Uterus (tissue), 4 donors: ENCODE results near the gene AGPAT2. TPM values are rescaled to one million over a fixed set of nuclear protein-coding genes. Genes with fewer than 3 reads are reported as not detected.

Experiments
- DNase-seq, 2 donors: peaks; one replicate each; pipeline ENCODE4 v3.0.0-alpha.2; 2019 to 2020
- H3K27ac ChIP-seq, 2 donors: fragments of 200-600 bp; sonication (generic); 1 replicate in 1 of 2; 2 replicates in 1 of 2; pipeline ENCODE4 v1.5.1; 2016 to 2018
- H3K27me3 ChIP-seq, 2 donors: fragments of 200-600 bp; sonication (generic); one replicate each; pipeline ENCODE4 v1.5.1; 2018 to 2019; ENCODE audit warnings: control low read depth in 1 of 2
- H3K36me3 ChIP-seq, 2 donors: fragments of 200-600 bp; sonication (generic); one replicate each; pipeline ENCODE4 v1.5.1; 2019; ENCODE audit warnings: control low read depth in 1 of 2
- H3K4me1 ChIP-seq, 2 donors: fragments of 200-600 bp; sonication (generic); one replicate each; pipeline ENCODE4 v1.5.1; 2018 to 2019; ENCODE audit warnings: control low read depth in 1 of 2
- H3K4me3 ChIP-seq, 2 donors: fragments of 200-600 bp; sonication (generic); 1 replicate in 1 of 2; 2 replicates in 1 of 2; pipeline ENCODE4 v1.5.1; 2018 to 2019; ENCODE audit warnings: mild to moderate bottlenecking in 1 of 2
- H3K9me3 ChIP-seq, 2 donors: fragments of 200-600 bp; sonication (generic); one replicate each; pipeline ENCODE4 v1.5.1; 2019; ENCODE audit warnings: control low read depth in 1 of 2
- CTCF ChIP-seq, 4 experiments: fragments of 200-600 bp in 2 of 4; fragments of 450-650 bp in 2 of 4; sonication (generic) in 2 of 4; IDR thresholded peaks; one replicate each; pipeline ENCODE4 v1.5.1; 2016 to 2019; ENCODE audit warnings: antibody characterized with exemption in 4 of 4, mild to moderate bottlenecking in 2 of 4, moderate library complexity in 1 of 4
- POLR2A ChIP-seq, 2 donors: fragments of 450-650 bp; IDR thresholded peaks; one replicate each; pipeline ENCODE4 v1.6.1; 2016; ENCODE audit warnings: antibody characterized with exemption in 2 of 2, mild to moderate bottlenecking in 1 of 2, moderate library complexity in 1 of 2
- intact Hi-C: fragments of 100-400 bp; cut with DNase I; formaldehyde crosslinking; loops from one replicate; pipeline ENCODE4 v1.15.1; 2023; ENCODE audit warnings: low total_unique reads
- total RNA-seq, 4 donors: library from RNA; depleted of rRNA in 3 of 4; stranded (reverse); fragments of >200 nt in 3 of 4; gene quantifications; one replicate each; pipeline versions ENCODE4 v1.1.0 to v1.2.4, GENCODE V29; 2014 to 2023
- donor health status: DM: yes; HTN: yes; CAD: no.

AGPAT2 gene
- total RNA-seq, 4 donors from 2014 or later: 22.7 to 45.1 (median 38.6) TPM

GRCh38 chr9:136658849-136659535 lies 28.3 kb downstream of the AGPAT2 start:
- no peaks in the 10 kb centered on the region for H3K4me1 ChIP-seq

GRCh38 chr9:136657974-136658848 lies 29.0 kb downstream of the AGPAT2 start:
- TF ChIP-seq CTCF (IDR thresholded peaks at IDR 0.05) (no peak), POLR2A (IDR thresholded peaks at IDR 0.05) (no peak)
- H3K9me3 ChIP-seq: no peaks in the 10 kb centered on the region
- H3K36me3 ChIP-seq: no peaks in the 10 kb centered on the region
- peak overlapping the region; percentile 53 to 64 for H3K27ac ChIP-seq
- peak overlapping the region in 1 of 2 donors; percentile 6 for H3K4me3 ChIP-seq
- intact Hi-C loops: no loop called here
- no peaks in the 10 kb centered on the region for H3K4me1 ChIP-seq
- peak in 1 of 2 donors; percentile 13 for DNase-seq
- H3K27me3 ChIP-seq: no peaks in the 10 kb centered on the region

More at GRCh38 chr9:136658849-136659535, 28.3 kb downstream of the AGPAT2 start:
- H3K9me3 ChIP-seq: no peaks in the 10 kb centered on the region
- peak overlapping the region; percentile 47 to 64 for H3K27ac ChIP-seq
- H3K36me3 ChIP-seq: no peaks in the 10 kb centered on the region
- TF ChIP-seq POLR2A (IDR thresholded peaks at IDR 0.05) (no peak), CTCF (IDR thresholded peaks at IDR 0.05) (no peak)
- intact Hi-C loops: no loop called here
- H3K4me3 ChIP-seq: peak overlapping the region in 1 of 2 donors; percentile 6
- no peaks in the 10 kb centered on the region for H3K27me3 ChIP-seq
- DNase-seq: no peak

GRCh38 chr9:136656795-136657611 lies 30.3 kb downstream of the AGPAT2 start:
- H3K27ac ChIP-seq: peak overlapping the region; percentile 53 to 64
- no peaks in the 10 kb centered on the region for H3K9me3 ChIP-seq
- H3K4me3 ChIP-seq: no peak overlapping the region
- H3K4me1 ChIP-seq: no peaks in the 10 kb centered on the region
- H3K36me3 ChIP-seq: no peaks in the 10 kb centered on the region
- intact Hi-C loops: no loop called here
- DNase-seq: peak in 1 of 2 donors; percentile 27
- H3K27me3 ChIP-seq: no peaks in the 10 kb centered on the region
- TF ChIP-seq CTCF (IDR thresholded peaks at IDR 0.05): no peak
- TF ChIP-seq POLR2A (IDR thresholded peaks at IDR 0.05): no peak

GRCh38 chr9:136656183-136656738 lies 31.0 kb downstream of the AGPAT2 start:
- no peaks in the 10 kb centered on the region for H3K27me3 ChIP-seq
- no peaks in the 10 kb centered on the region for H3K9me3 ChIP-seq
- H3K27ac ChIP-seq: peak overlapping the region; percentile 53 to 64
- intact Hi-C loops: no loop called here
- no peaks in the 10 kb centered on the region for H3K4me1 ChIP-seq
- peak in 1 of 2 donors; percentile 13 for DNase-seq
- no peak for TF ChIP-seq CTCF (IDR thresholded peaks at IDR 0.05)
- TF ChIP-seq POLR2A (IDR thresholded peaks at IDR 0.05): no peak
- H3K4me3 ChIP-seq: no peak overlapping the region
- H3K36me3 ChIP-seq: no peaks in the 10 kb centered on the region
